HepG2 (cell line): Measurements from ENCODE around the gene ANKRD42. TPM values are rescaled to one million over a fixed set of nuclear protein-coding genes. Genes with fewer than 3 reads are reported as not detected.

Experiments used
- AGO1 ChIP-seq: fragments of 200-400 bp; formaldehyde crosslinking; IDR thresholded peaks from 2 replicates; pipeline ENCODE4 v1.6.1; 2017; ENCODE audit warnings: mild to moderate bottlenecking, low read depth, low read length, moderate library complexity; ENCODE audit not compliant: poor library complexity, severe bottlenecking
- MTF1 ChIP-seq: sonication (generic); formaldehyde crosslinking; IDR thresholded peaks from 2 replicates; pipeline ENCODE4 v1.5.0; 2020; ENCODE audit warnings: missing genetic modification reagents
- MYC ChIP-seq: sonication (generic); formaldehyde crosslinking; IDR thresholded peaks from 2 replicates; pipeline ENCODE4 v1.9.0; 2021; ENCODE audit warnings: missing genetic modification reagents, borderline replicate concordance
- MZF1 ChIP-seq: sonication (generic); formaldehyde crosslinking; IDR thresholded peaks from 2 replicates; pipeline ENCODE4 v1.8.1; 2023; ENCODE audit warnings: mild to moderate bottlenecking, missing genetic modification reagents, borderline replicate concordance
- NFIC ChIP-seq: IDR thresholded peaks from 2 replicates; pipeline ENCODE4 v1.6.1; 2012; ENCODE audit warnings: mild to moderate bottlenecking, low read length, inconsistent platforms
- NFYB ChIP-seq: sonication (generic); formaldehyde crosslinking; IDR thresholded peaks from 2 replicates; pipeline ENCODE4 v1.4.0; 2020; ENCODE audit warnings: missing genetic modification reagents
- SYNCRIP ChIP-seq: fragments of 200-400 bp; formaldehyde crosslinking; IDR thresholded peaks from 2 replicates; pipeline ENCODE4 v1.6.1; 2018; ENCODE audit warnings: mild to moderate bottlenecking, low read depth, low read length; ENCODE audit not compliant: insufficient read depth
- ZBTB7B ChIP-seq: sonication (generic); formaldehyde crosslinking; IDR thresholded peaks from 2 replicates; pipeline ENCODE4 v1.4.0; 2020; ENCODE audit warnings: missing genetic modification reagents
- ZFP36 ChIP-seq: fragments of 150-350 bp; IDR thresholded peaks from 2 replicates; pipeline ENCODE4 v1.6.1; 2018; ENCODE audit warnings: borderline replicate concordance, low read length, low read depth; ENCODE audit not compliant: partially characterized antibody
- ZNF143 ChIP-seq: sonication (generic); formaldehyde crosslinking; IDR thresholded peaks from 2 replicates; pipeline ENCODE4 v1.4.0; 2020; ENCODE audit warnings: missing genetic modification reagents
- ZNF232 ChIP-seq: sonication (generic); formaldehyde crosslinking; IDR thresholded peaks from 2 replicates; pipeline ENCODE4 v1.4.0; 2020; ENCODE audit warnings: missing genetic modification reagents, borderline replicate concordance
- ZNF577 ChIP-seq: sonication (generic); formaldehyde crosslinking; IDR thresholded peaks from 2 replicates; pipeline ENCODE4 v1.4.0; 2020; ENCODE audit warnings: mild to moderate bottlenecking, low read depth, missing genetic modification reagents, borderline replicate concordance
- ZNF761 ChIP-seq: sonication (generic); formaldehyde crosslinking; conservative IDR thresholded peaks from 2 replicates; pipeline ENCODE4 v1.4.0; 2020; ENCODE audit warnings: mild to moderate bottlenecking, missing genetic modification reagents
- ZNF772 ChIP-seq: sonication (generic); formaldehyde crosslinking; IDR thresholded peaks from 2 replicates; pipeline ENCODE4 v1.5.0; 2020; ENCODE audit warnings: mild to moderate bottlenecking, missing genetic modification reagents
- ZSCAN12 ChIP-seq: sonication (generic); formaldehyde crosslinking; IDR thresholded peaks from 2 replicates; pipeline ENCODE4 v1.9.0; 2021; ENCODE audit warnings: mild to moderate bottlenecking, missing genetic modification reagents
- polyA plus RNA-seq, 8 experiments: library from polyadenylated mRNA; depleted of rRNA in 3 of 8; stranded (reverse) in 7 of 8; unstranded in 1 of 8; fragments of >200 nt; fragmentation: Illumina TruSeq in 4 of 8; extraction: Trizol in 4 of 8; gene quantifications; 2 replicates each; pipeline versions ENCODE4 v1.2.1 to v1.2.3, GENCODE V29; 2011 to 2016; ENCODE audit warnings: low read depth in 4 of 8, missing spikeins in 1 of 8, mixed read lengths in 1 of 8; ENCODE audit not compliant: insufficient read depth in 1 of 8
- total RNA-seq, 5 experiments: library from RNA; depleted of rRNA; stranded (reverse); fragments of >200 nt; fragmentation: Illumina TruSeq; extraction: Trizol; gene quantifications; 2 replicates each; pipeline ENCODE4 v1.2.3, GENCODE V29; 2016; ENCODE audit warnings: low read depth in 1 of 5
- TF ChIP-seq, protein P1 (sequence below): sonication (generic); formaldehyde crosslinking; IDR thresholded peaks from 2 replicates; pipeline ENCODE4 v1.4.0; 2020; ENCODE audit warnings: mild to moderate bottlenecking, missing genetic modification reagents
- TF ChIP-seq, protein P2 (sequence below), 2 experiments: sonication (generic) in 1 of 2; formaldehyde crosslinking in 1 of 2; IDR thresholded peaks; 2 replicates each; pipeline versions ENCODE4 v1.4.0 to v1.6.1; 2018 to 2020; ENCODE audit warnings: missing genetic modification reagents in 2 of 2, borderline replicate concordance in 1 of 2, low read depth in 1 of 2, mild to moderate bottlenecking in 1 of 2, missing biosample characterization in 1 of 2
- TF ChIP-seq, protein P3 (sequence below): sonication (generic); formaldehyde crosslinking; IDR thresholded peaks from 2 replicates; pipeline ENCODE4 v1.8.0; 2022; ENCODE audit warnings: mild to moderate bottlenecking, missing genetic modification reagents, borderline replicate concordance
- TF ChIP-seq, protein P4 (sequence below): IDR thresholded peaks from 2 replicates; pipeline ENCODE4 v1.6.1; 2016; ENCODE audit warnings: mild to moderate bottlenecking
- TF ChIP-seq, protein P5 (sequence below): sonication (generic); formaldehyde crosslinking; IDR thresholded peaks from 2 replicates; pipeline ENCODE4 v1.4.0; 2020; ENCODE audit warnings: missing genetic modification reagents

The ANKRD42 gene
- total and polyA plus RNA-seq, 2 of the 13 experiments (the other 11 are each of a cell fraction or from before 2014, with no cell fraction given), result 2.2 to 3.7 TPM

DNA sequence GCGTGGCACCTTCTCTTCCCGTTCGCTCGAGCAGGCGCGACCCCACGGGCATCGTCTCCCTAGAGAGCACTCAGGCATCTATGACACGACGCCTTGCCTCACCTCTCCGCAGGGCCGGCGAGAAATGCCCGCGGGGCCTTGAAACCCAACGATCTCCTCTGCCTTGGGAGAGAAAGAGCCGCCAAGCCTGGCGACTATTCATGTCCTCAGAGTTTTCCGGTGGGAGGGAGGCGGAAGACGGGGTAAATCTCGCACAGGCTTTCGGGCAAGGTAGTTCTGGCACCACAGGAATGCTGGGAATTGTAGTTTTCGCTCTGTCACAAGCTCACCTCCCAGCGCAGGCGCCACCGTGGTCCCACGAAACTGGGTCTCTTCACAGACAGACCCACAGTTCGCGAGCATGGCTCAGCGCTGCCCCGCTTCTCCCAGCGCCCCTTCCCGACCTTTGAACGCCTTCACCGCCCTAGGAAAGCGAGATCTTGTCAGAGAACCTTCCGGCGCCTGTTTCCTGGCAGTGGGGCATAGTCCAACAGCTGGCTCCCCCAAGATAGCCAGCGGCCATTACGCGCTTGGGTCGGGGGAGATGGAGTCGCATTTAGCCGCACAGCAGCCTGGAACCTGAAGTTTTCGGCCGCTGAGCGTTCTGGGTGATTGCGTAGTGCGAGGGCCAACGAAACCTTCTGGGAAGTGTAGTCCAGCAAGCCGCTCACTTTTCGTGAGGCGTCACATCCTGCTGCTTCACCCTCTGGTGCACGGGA, 92.4 kb downstream of the ANKRD42 start, which contains the start of gene CCDC90B (continued):
- TF ChIP-seq ZNF772 (CRISPR knock-in tag), result peak; percentile 43; the same call in 1 of the 2 replicates
- TF ChIP-seq, protein P1, sequence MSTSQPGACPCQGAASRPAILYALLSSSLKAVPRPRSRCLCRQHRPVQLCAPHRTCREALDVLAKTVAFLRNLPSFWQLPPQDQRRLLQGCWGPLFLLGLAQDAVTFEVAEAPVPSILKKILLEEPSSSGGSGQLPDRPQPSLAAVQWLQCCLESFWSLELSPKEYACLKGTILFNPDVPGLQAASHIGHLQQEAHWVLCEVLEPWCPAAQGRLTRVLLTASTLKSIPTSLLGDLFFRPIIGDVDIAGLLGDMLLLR (CRISPR knock-in tag), result peak; percentile 69; the same call in 1 of the 2 replicates
- TF ChIP-seq MYC (CRISPR knock-in tag), result peak; percentile 65
- TF ChIP-seq, protein P2, sequence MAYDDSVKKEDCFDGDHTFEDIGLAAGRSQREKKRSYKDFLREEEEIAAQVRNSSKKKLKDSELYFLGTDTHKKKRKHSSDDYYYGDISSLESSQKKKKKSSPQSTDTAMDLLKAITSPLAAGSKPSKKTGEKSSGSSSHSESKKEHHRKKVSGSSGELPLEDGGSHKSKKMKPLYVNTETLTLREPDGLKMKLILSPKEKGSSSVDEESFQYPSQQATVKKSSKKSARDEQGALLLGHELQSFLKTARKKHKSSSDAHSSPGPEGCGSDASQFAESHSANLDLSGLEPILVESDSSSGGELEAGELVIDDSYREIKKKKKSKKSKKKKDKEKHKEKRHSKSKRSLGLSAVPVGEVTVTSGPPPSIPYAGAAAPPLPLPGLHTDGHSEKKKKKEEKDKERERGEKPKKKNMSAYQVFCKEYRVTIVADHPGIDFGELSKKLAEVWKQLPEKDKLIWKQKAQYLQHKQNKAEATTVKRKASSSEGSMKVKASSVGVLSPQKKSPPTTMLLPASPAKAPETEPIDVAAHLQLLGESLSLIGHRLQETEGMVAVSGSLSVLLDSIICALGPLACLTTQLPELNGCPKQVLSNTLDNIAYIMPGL (CRISPR knock-in tag; IDR thresholded peaks at IDR 0.05; ENCODE audit: borderline replicate concordance in 1 of 2, low read depth in 1 of 2), result peak; percentile 54 to 84; a peak in 3 of 4 replicates
- no peak for TF ChIP-seq SYNCRIP
- TF ChIP-seq ZFP36, result no peak
- 0 out of 2 replicates have a peak, but pooled peaks have one; percentile 52 for TF ChIP-seq ZNF761 (CRISPR knock-in tag)
- peak; percentile 62 for TF ChIP-seq AGO1
- peak; percentile 94 for TF ChIP-seq ZNF143 (CRISPR knock-in tag)
- TF ChIP-seq ZNF232 (CRISPR knock-in tag), result peak; percentile 20; the same call in 1 of the 2 replicates
- TF ChIP-seq, protein P3, sequence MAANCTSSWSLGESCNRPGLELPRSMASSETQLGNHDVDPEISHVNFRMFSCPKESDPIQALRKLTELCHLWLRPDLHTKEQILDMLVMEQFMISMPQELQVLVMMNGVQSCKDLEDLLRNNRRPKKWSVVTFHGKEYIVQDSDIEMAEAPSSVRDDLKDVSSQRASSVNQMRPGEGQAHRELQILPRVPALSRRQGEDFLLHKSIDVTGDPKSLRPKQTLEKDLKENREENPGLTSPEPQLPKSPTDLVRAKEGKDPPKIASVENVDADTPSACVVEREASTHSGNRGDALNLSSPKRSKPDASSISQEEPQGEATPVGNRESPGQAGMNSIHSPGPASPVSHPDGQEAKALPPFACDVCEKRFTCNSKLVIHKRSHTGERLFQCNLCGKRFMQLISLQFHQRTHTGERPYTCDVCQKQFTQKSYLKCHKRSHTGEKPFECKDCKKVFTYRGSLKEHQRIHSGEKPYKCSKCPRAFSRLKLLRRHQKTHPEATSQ (CRISPR knock-in tag), result peak; percentile 26; the same call in 1 of the 2 replicates
- no peak for TF ChIP-seq ZNF577 (CRISPR knock-in tag)
- TF ChIP-seq, protein P4, sequence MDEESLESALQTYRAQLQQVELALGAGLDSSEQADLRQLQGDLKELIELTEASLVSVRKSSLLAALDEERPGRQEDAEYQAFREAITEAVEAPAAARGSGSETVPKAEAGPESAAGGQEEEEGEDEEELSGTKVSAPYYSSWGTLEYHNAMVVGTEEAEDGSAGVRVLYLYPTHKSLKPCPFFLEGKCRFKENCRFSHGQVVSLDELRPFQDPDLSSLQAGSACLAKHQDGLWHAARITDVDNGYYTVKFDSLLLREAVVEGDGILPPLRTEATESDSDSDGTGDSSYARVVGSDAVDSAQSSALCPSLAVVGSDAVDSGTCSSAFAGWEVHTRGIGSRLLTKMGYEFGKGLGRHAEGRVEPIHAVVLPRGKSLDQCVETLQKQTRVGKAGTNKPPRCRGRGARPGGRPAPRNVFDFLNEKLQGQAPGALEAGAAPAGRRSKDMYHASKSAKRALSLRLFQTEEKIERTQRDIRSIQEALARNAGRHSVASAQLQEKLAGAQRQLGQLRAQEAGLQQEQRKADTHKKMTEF, result peak; percentile 99
- peak; percentile 40; the same call in 1 of the 2 replicates for TF ChIP-seq NFYB
- TF ChIP-seq MZF1, result no peak
- TF ChIP-seq ZBTB7B (CRISPR knock-in tag), result peak; percentile 26; the same call in 1 of the 2 replicates
- TF ChIP-seq NFIC, result no peak; the same call in 1 of the 2 replicates
- no peak for TF ChIP-seq MTF1 (CRISPR knock-in tag)
- TF ChIP-seq, protein P5, sequence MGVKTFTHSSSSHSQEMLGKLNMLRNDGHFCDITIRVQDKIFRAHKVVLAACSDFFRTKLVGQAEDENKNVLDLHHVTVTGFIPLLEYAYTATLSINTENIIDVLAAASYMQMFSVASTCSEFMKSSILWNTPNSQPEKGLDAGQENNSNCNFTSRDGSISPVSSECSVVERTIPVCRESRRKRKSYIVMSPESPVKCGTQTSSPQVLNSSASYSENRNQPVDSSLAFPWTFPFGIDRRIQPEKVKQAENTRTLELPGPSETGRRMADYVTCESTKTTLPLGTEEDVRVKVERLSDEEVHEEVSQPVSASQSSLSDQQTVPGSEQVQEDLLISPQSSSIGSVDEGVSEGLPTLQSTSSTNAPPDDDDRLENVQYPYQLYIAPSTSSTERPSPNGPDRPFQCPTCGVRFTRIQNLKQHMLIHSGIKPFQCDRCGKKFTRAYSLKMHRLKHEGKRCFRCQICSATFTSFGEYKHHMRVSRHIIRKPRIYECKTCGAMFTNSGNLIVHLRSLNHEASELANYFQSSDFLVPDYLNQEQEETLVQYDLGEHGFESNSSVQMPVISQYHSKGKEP, result 0 out of 2 replicates have a peak, but pooled peaks have one; percentile 27
- TF ChIP-seq ZSCAN12 (CRISPR knock-in tag), result no peak
